GM10248 (cell line): ENCODE results near the gene SMURF2.
"Not testable (repeated sequence)": the region's sequence is repeated elsewhere in the genome, so short reads cannot be mapped to it uniquely, and the experiment has no call there.

Experiments
- CTCF ChIA-PET: fragments of 300-600 bp; sonication (Branson Sonifier 250); formaldehyde crosslinking; extraction: SDS; loops from one replicate; lab custom pipeline; 2021; ENCODE audit warnings: antibody characterized with exemption; lab: Yijun Ruan, JAX
- POLR2A ChIA-PET: fragments of 350-650 bp; sonication (Branson Sonifier 250); formaldehyde crosslinking; extraction: SDS; loops from one replicate; lab custom pipeline; 2020; ENCODE audit warnings: antibody characterized with exemption; lab: Yijun Ruan, JAX
- DNase-seq: peaks from one replicate; pipeline ENCODE4 v3.0.0; 2012; ENCODE audit errors: extremely low spot score
- CTCF ChIP-seq: IDR thresholded peaks from 2 replicates; pipeline ENCODE4 v1.5.1; 2012; ENCODE audit warnings: mild to moderate bottlenecking, low read depth; ENCODE audit errors: extremely low read depth, missing control alignments, control extremely low read depth

The SMURF2 gene

GRCh38 chr17:64686705-64687104 lies 24.6 kb upstream of the SMURF2 start:
- no peak for DNase-seq
- TF ChIP-seq CTCF = no peak
- CTCF ChIA-PET = interaction anchor here (1.4 to 1.5 kb wide), 2 partner anchors 10 to 367 kb away, joined by 4 read pairs; no protein-coding TSS in a partner anchor
- POLR2A ChIA-PET = no interaction called here

- CTCF ChIA-PET = interaction anchor here (1.4 kb wide), 1 partner anchor 9 kb away, joined by 4 read pairs; no protein-coding TSS in a partner anchor
- POLR2A ChIA-PET = no interaction called here
- TF ChIP-seq CTCF = no peak
- DNase-seq = no peak
Measured at GRCh38 chr17:64685705-64686104, 23.6 kb upstream of the SMURF2 start.

- POLR2A ChIA-PET = no interaction called here
- no peak for DNase-seq
- CTCF ChIA-PET = no interaction called here
- TF ChIP-seq CTCF = no peak
Measured at GRCh38 chr17:64683796-64684195, 21.7 kb upstream of the SMURF2 start.

GRCh38 chr17:64682261-64683181 lies 20.4 kb upstream of the SMURF2 start:
- ChIA-PET POLR2A (no interaction called here), CTCF (no interaction called here)
- no peak for TF ChIP-seq CTCF
- no peak for DNase-seq

GRCh38 chr17:64679710-64680216 lies 17.7 kb upstream of the SMURF2 start:
- ChIA-PET CTCF (no interaction called here), POLR2A (no interaction called here)
- DNase-seq = no peak
- no peak for TF ChIP-seq CTCF

- no peak for TF ChIP-seq CTCF
- no peak for DNase-seq
- CTCF ChIA-PET = interaction anchor here (1.4 kb wide), 1 partner anchor 10 kb away, joined by 4 read pairs; no protein-coding TSS in a partner anchor
- POLR2A ChIA-PET = no interaction called here
Measured at GRCh38 chr17:64676763-64677162, 14.7 kb upstream of the SMURF2 start.

- DNase-seq, CTCF ChIA-PET, POLR2A ChIA-PET: not testable (repeated sequence)
Measured at GRCh38 chr17:64670843-64671590, 8.9 kb upstream of the SMURF2 start.

GRCh38 chr17:64667807-64668721 lies 6.0 kb upstream of the SMURF2 start:
- DNase-seq = not testable (repeated sequence)

More at GRCh38 chr17:64667807-64668721, 6.0 kb upstream of the SMURF2 start:
- CTCF ChIA-PET, POLR2A ChIA-PET: not testable (repeated sequence)
